Right cardiac atrium (tissue), 5 donors: ENCODE results near the gene EBF3. TPM values are rescaled to one million over a fixed set of nuclear protein-coding genes. Genes with fewer than 3 reads are reported as not detected.

Experiments
- ATAC-seq, 2 donors: fragments of 200-7000 bp; cut with Tn5 transposase; one replicate each; pipeline versions ENCODE4 v1.8.0 to v1.9.1; 2020; ENCODE audit warnings: moderate library complexity in 2 of 2, mild to moderate bottlenecking in 1 of 2
- DNase-seq, 3 donors: peaks; one replicate each; pipeline ENCODE4 v3.0.0-alpha.2; 2020
- H3K27ac ChIP-seq: one replicate; pipeline ENCODE4 v1.5.1; 2013; ENCODE audit warnings: mild to moderate bottlenecking, low read length, control low read depth, moderate library complexity
- H3K27me3 ChIP-seq: one replicate; pipeline ENCODE4 v1.6.1; 2013; ENCODE audit not compliant: control insufficient read depth, insufficient read depth
- H3K4me1 ChIP-seq: one replicate; pipeline ENCODE4 v1.6.1; 2013; ENCODE audit warnings: low read length; ENCODE audit not compliant: control insufficient read depth, insufficient read depth
- H3K4me3 ChIP-seq: one replicate; pipeline ENCODE4 v1.5.1; 2013; ENCODE audit warnings: low read length, control low read depth
- H3K9me3 ChIP-seq: one replicate; pipeline ENCODE4 v1.6.1; 2013; ENCODE audit warnings: low read length; ENCODE audit not compliant: control insufficient read depth
- WGBS: extraction: QIAGEN DNeasy Blood & Tissue Kit; methylation state at CpG from one replicate; pipeline ENCODE4 v1.1.7; 2013; 5-methylcytosine and 5-hydroxymethylcytosine counted together
- intact Hi-C, 4 donors: fragments of 100-400 bp; cut with DNase I; formaldehyde crosslinking; loops; one replicate each; pipeline versions ENCODE4 v1.11.0 to v1.14.0; 2022 to 2023
- polyA plus RNA-seq: library from polyadenylated mRNA; stranded (reverse); fragments of 200-250 nt; gene quantifications from one replicate; pipeline ENCODE4 v1.2.3, GENCODE V29; 2013
- total RNA-seq, 4 donors: library from RNA; stranded (reverse); fragmentation: NEBNext Ultra II Directional; extraction: Animal tissue kit (Norgen Biotek cat#: 25700); gene quantifications; one replicate each; pipeline ENCODE4 v1.2.1, GENCODE V29; 2021
- donor health status: healthy with polysubstance abuse.
- donor health status: DM: no; HTN: yes; CAD: no.
- donor health status: DM: no; HTN: no; CAD: no.
- donor health status: DM: no; HTN: yes; CAD: no; lungs with severe emphysema.
- donor health status: DM: yes; HTN: yes; CAD: no.

Gene EBF3
- total and polyA plus RNA-seq, 5 donors: 4.4 to 9.7 (median 8.5) TPM

DNA sequence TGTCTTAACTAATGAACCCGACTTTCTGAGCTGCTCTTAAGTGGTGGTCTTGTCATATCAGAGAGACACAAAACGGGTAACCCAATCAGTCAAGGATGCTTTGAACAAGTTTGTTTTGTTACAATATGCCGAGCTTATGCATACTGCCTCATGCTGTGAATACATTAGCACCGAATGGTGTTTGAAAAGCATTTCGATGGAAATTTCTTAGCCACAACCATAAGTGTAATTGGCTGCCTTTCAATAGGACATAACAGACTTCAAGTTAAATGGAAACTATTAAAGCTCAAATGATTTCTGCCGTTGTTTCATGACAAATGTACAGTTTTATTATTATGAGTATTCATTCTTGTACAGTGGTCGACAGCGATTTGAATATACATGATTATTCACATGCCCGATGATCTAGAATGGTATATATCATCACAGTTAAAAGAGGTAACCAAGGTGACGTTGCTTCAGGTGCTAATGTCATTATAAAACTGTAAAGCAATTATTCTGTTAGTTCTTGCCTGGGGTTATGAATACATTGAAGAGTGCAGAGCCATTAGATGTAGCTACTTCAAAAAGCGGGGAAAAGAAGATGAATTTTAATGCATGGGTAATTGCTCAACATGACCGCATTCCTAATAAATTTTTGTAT is 118.8 kb downstream of the EBF3 start:
- H3K4me3 ChIP-seq: no peak overlapping the region
- no peak for DNase-seq
- 83% methylated on average over 12 of the region's 12 CpGs for WGBS
- H3K27me3 ChIP-seq: no peaks in the 10 kb centered on the region
- H3K9me3 ChIP-seq: no peaks in the 10 kb centered on the region
- no peaks in the 10 kb centered on the region for H3K4me1 ChIP-seq
- ATAC-seq: no peak
- intact Hi-C loops: no loop called here
- no peak overlapping the region for H3K27ac ChIP-seq

DNA sequence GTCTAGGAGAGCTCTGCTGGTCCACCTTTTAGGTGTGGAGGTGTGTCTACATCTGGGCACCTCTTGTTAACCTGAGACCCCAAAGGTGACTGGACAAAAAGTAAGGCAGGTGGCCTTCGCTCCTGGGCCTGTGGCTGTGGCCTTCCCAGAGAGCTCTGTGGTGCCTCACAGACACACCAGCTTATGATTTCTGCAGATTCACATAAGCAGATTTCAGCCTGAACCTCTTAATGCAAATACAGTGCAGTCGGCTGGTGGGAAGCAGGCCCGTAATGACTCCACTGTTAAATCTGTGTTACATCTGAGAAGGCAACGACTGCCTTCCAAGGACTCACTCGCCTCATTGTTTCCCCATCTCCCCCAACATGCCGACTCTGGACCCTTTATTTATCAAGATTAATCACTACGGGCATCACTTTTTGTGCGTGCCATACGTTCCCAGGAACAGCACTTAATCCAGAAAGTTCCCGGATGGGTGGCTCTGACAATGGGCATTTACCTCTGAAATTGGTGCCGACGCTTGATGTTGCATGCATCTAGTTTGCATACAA is 119.8 kb downstream of the EBF3 start:
- H3K9me3 ChIP-seq: no peaks in the 10 kb centered on the region
- no peaks in the 10 kb centered on the region for H3K4me1 ChIP-seq
- 88% methylated on average over 12 of the region's 12 CpGs for WGBS
- H3K27ac ChIP-seq: no peak overlapping the region
- DNase-seq (no peak), ATAC-seq (no peak)
- no peak overlapping the region for H3K4me3 ChIP-seq
- intact Hi-C loops: no loop called here
- H3K27me3 ChIP-seq: no peaks in the 10 kb centered on the region

DNA sequence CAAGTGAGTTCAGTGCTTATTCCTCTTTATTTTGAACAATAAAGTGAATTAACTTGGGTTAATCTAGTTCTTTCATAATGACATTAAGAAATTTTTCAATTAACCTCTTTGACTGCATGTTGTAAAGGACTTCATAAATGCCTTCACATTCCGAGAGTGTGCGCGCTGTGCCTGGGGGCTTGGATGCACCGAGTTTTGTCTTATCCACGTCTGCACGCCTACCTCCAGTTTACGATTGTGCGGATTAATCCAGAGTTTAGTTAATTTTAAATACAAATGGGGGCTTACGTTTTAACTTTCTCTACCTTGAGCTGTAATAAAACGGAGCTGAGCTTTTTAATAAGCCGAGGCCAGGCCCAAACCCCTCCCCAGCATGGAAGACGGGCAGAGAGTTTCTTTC is 120.4 kb downstream of the EBF3 start:
- 94% methylated on average over 12 of the region's 12 CpGs for WGBS
- H3K9me3 ChIP-seq: no peaks in the 10 kb centered on the region
- no peaks in the 10 kb centered on the region for H3K4me1 ChIP-seq
- DNase-seq (no peak), ATAC-seq (no peak)
- intact Hi-C loops: no loop called here
- H3K27me3 ChIP-seq: no peaks in the 10 kb centered on the region
- H3K27ac ChIP-seq: no peak overlapping the region
- H3K4me3 ChIP-seq: no peak overlapping the region

DNA sequence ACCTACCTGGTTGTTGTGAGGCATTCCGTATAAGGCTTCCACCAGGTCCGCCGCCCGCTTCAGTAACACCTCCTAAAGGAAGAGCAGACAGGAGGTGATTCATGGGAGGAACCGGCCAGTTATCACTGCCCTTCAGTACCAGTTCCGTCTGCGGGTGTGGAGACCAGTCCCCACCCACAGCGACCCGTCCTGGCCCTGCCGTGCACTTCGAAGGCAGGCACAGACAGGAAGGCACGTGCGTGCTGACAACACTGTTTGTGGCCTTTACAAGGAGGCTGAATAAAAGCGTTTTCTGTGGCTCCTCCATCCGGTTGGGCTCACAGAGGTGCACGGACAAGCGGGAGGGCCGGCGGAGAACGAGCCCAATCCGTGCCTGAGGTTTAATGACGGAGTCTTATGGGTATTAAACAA is 120.9 kb downstream of the EBF3 start:
- Histone ChIP-seq H3K27me3 (no peaks in the 10 kb centered on the region), H3K27ac (no peak overlapping the region), H3K4me1 (no peaks in the 10 kb centered on the region), H3K4me3 (no peak overlapping the region), H3K9me3 (no peaks in the 10 kb centered on the region)
- intact Hi-C loops: no loop called here
- no peak for ATAC-seq
- 91% methylated on average over 22 of the region's 22 CpGs for WGBS
- DNase-seq: no peak

DNA sequence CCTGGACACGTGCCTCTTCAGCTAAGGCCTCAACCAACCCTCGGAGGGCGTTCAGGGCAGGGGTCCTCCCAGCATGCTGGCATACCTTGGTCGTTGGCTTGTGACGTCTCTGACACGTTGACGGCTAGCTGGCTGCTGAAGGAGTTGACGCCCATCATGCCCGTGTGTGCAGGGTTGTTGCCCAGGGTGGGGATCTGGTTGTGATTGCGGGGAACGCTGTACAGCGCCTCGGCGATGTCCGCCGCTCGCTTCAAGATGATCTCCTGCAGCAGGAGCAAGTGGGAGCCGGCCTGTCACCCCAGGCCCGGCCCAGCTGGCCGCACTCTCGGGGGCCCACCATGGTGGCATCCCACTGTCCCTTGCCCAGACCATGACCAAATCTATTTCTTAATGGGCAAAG is 122.0 kb downstream of the EBF3 start:
- intact Hi-C loops: no loop called here
- no peak for ATAC-seq
- H3K9me3 ChIP-seq: no peaks in the 10 kb centered on the region
- WGBS: 95% methylated on average over 21 of the region's 21 CpGs
- H3K27me3 ChIP-seq: no peaks in the 10 kb centered on the region
- no peaks in the 10 kb centered on the region for H3K4me1 ChIP-seq
- H3K27ac ChIP-seq: no peak overlapping the region
- no peak overlapping the region for H3K4me3 ChIP-seq
- no peak for DNase-seq

DNA sequence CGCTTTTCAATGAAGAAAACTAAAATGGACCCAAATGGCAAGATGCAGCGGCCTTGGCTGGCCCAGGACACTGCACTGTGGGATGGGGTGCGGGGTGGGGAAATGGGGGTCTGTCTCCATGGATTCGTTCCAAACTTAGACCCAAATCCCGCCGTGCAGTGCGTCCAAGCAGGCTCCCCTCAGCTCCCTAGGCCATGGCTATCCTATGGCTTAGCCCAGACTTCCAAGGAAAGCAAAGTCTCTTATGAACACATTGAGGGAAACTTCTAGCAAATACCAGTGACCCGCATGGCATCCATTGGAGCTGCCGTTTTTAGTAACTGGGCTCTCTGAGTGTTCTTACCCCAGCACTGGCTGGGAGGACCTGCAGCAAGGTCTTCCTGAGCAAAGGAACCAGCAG is 122.5 kb downstream of the EBF3 start:
- Histone ChIP-seq H3K27me3 (no peaks in the 10 kb centered on the region), H3K9me3 (no peaks in the 10 kb centered on the region), H3K4me3 (no peak overlapping the region), H3K27ac (no peak overlapping the region), H3K4me1 (no peaks in the 10 kb centered on the region)
- WGBS: 94% methylated on average over 9 of the region's 9 CpGs
- ATAC-seq (no peak), DNase-seq (no peak)
- intact Hi-C loops: no loop called here

DNA sequence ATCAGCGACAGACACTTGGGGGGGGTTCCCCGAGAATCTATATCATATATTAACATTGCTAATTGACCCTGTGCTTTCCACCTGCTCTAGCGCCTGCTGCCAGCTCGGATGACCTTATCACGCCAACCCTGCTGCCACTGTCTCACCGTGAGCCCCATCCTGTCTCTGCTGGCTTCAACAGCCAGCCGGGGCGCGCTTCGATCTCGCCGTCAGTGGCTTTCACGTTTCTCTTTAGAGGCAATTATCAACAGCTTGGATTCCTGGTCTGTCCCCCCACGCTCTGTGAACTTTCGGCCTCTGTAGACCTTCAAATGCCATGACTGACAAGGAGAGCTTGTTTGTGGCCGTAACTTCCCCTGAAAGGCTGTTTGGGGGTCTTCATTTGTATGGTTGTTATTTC is 123.0 kb downstream of the EBF3 start:
- intact Hi-C loops: no loop called here
- H3K27me3 ChIP-seq: no peaks in the 10 kb centered on the region
- H3K4me3 ChIP-seq: no peak overlapping the region
- H3K4me1 ChIP-seq: no peaks in the 10 kb centered on the region
- 90% methylated on average over 16 of the region's 16 CpGs for WGBS
- no peak for DNase-seq
- no peaks in the 10 kb centered on the region for H3K9me3 ChIP-seq
- H3K27ac ChIP-seq: no peak overlapping the region
- no peak for ATAC-seq

DNA sequence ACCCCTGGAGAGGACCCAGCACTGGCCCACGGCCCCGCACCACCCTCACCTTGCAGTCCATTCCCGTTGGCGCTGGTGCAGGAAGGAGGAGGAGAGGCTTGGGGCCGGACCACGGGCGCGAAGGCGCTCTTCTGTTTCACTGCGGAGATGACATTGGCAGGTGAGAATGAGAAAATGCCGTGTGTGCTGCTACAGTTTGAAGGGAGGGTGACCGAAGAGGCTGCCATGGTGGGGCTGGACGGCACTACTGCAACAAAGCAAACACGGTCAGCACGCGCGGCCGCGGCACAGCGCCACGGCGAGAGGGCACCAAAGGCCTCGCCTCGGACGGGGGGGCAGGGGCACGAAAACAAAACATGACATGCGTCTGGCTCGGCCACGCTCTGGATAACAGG is 123.9 kb downstream of the EBF3 start:
- no peak overlapping the region for H3K4me3 ChIP-seq
- no peak overlapping the region for H3K27ac ChIP-seq
- H3K4me1 ChIP-seq: no peaks in the 10 kb centered on the region
- no peaks in the 10 kb centered on the region for H3K9me3 ChIP-seq
- H3K27me3 ChIP-seq: no peaks in the 10 kb centered on the region
- no peak for ATAC-seq
- intact Hi-C loops: no loop called here
- 97% methylated on average over 29 of the region's 29 CpGs for WGBS
- DNase-seq: no peak

DNA sequence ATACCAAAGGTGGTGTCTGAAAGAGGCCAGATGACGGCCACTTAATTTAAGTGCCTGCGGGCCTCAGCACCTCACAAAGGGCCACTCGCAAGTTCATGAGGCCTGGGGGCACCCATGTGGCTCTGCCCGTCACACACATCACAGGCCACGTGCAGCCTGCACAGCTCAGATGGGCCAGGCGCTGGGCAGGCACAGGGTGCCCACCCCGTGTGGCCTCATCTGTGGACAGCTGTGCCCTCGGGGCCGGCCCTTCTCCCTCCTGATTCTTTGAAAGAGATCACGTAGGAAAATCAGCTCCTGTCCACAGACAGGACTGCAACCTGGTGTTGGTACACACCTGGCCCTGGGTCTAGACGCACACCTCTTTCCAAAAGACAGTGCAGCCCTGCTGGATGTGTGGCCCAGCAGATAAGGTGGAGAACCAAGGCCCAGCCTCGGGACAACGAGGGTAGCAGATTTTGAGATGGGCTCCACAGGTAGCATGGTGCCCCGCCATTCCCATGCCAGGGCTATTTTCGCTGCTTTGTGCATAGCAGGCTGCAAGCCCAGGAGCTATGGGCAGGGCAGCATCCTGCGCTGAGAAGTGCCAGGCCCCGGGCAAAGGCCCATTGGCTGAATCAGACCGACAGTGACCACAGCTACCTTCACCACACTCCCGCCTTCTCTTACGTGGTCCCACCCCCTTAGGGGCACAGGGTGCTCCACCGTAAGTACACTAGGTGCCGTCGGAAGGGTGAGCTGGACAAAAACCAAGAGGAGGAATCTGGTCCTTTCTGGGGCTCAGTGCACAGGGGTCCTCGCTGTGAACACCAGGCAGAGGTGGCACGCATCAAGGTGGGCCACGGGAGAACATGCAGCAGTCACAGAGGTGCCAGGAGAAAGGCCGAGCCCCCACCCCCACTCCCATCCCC is 124.5 kb downstream of the EBF3 start:
- Histone ChIP-seq H3K27me3 (no peaks in the 10 kb centered on the region), H3K9me3 (no peaks in the 10 kb centered on the region), H3K4me3 (no peak overlapping the region), H3K4me1 (no peaks in the 10 kb centered on the region), H3K27ac (no peak overlapping the region)
- intact Hi-C loops: no loop called here
- 92% methylated on average over 27 of the region's 27 CpGs for WGBS
- DNase-seq (no peak), ATAC-seq (no peak)

DNA sequence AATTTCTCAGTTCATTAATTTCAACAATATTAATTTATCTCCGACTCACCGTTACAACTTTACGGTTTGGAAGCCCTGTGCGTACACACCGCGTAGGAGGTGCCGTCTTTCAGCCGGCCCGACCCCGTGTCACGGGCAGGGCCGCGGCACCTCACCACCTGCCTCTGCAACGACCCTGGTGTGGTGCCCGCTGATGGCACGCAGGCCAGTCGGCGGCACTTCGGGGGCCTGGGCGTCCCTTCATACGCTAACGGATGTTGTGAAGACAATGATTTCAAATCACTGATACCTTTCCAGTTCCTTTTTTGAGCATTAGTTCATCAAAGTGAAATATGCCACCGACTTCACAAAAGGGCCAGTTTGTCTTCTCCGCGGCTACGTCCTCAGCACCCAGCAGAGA is 125.3 kb downstream of the EBF3 start:
- no peaks in the 10 kb centered on the region for H3K27me3 ChIP-seq
- intact Hi-C loops: no loop called here
- no peak for ATAC-seq
- 97% methylated on average over 26 of the region's 26 CpGs for WGBS
- H3K4me3 ChIP-seq: no peak overlapping the region
- no peak overlapping the region for H3K27ac ChIP-seq
- H3K9me3 ChIP-seq: no peaks in the 10 kb centered on the region
- H3K4me1 ChIP-seq: peaks cover 2% of the 10 kb centered on the region
- no peak for DNase-seq

DNA sequence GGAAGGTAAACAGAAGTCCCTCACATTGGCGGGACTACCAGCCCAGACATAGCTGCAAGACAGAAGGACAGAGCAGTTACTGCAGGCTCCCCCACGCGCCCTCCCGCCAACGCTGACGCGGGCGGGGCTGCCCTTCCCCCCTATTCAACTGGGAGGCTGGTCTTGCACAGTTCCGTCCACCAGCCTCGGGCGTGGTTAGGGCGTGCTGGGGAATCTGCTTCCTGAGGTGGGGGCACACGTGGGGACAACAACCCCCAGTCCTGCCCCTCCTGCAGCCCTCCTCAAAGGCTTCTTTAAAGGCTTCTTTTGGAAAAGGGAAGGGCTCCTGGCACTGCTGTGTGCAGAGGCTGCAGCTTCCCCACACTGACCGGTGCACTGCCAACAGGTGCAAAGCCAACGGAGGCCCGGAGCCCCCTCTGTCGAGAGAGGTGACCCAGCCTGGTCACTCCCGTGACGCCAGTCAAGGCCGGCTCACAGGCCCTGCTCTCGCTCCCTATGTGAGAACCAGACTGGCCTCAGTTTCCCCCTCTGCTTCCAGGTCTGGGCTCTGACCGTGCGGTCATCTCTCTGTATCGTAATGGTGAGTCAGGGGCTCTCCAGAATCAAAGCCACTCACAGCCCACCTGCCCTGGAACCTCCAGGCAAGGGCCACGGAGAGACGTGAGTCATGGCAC is 126.0 kb downstream of the EBF3 start:
- H3K27me3 ChIP-seq: no peaks in the 10 kb centered on the region
- no peaks in the 10 kb centered on the region for H3K9me3 ChIP-seq
- intact Hi-C loops: no loop called here
- no peak for ATAC-seq
- H3K4me1 ChIP-seq: peaks cover 2% of the 10 kb centered on the region
- H3K4me3 ChIP-seq: no peak overlapping the region
- no peak overlapping the region for H3K27ac ChIP-seq
- 90% methylated on average over 26 of the region's 26 CpGs for WGBS
- DNase-seq: no peak
